ENCODE measurements around the gene CEP44.

- TF ChIP-seq CTCF (IDR thresholded peaks at IDR 0.05; ENCODE audit: poor library complexity) (no peak), EZH2phosphoT487 (IDR thresholded peaks at IDR 0.05; ENCODE audit: low read depth, severe bottlenecking, unreplicated experiment) (no peak), EZH2 (IDR thresholded peaks at IDR 0.05; ENCODE audit: borderline replicate concordance) (no peak)
Measured at GRCh38 chr4:174305961-174306360, 22.2 kb downstream of the CEP44 start.
